ENCODE results near the gene RGL4.

RGL4 gene

GRCh38 chr22:23744001-23744400, 53.2 kb downstream of the RGL4 start:
- TF ChIP-seq CTCF (conservative IDR thresholded peaks at IDR 0.05), result no peak
- H3K27ac ChIP-seq, result no peak overlapping the region

DNA sequence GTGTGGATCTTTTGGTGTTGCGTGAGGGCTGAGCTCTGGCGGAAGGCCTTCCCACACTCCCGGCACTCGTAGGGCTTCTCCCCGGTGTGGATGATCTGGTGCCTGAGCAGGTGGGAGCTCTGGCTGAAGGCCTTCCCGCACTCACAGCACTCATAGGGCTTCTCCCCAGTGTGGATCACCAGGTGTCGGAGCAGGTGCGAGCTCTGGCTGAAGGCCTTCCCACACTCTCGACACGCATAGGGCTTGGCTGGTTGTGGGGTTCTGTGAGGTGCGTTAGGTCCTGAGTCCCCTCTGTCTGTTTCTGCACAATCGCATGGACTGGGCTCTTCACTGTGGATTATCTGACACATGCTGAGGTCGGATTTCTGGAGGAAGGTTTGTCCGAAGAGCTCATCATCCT, 53.7 kb downstream of the RGL4 start:
- TF ChIP-seq CTCF (conservative IDR thresholded peaks at IDR 0.05), result no peak
- H3K27ac ChIP-seq, result no peak overlapping the region

- H3K27ac ChIP-seq, result no peak overlapping the region; the same call in 1 of the 2 replicates
- no peak for TF ChIP-seq CTCF (conservative IDR thresholded peaks at IDR 0.05)
Observed at GRCh38 chr22:23745791-23746190, 55.0 kb downstream of the RGL4 start.
